Medulla oblongata (tissue), 1 donor: ENCODE measurements around the gene TRIM49D2.
"Not testable (repeated sequence)": the region's sequence is repeated elsewhere in the genome, so short reads cannot be mapped to it uniquely, and the experiment has no call there.

Source experiments
- DNase-seq: peaks from one replicate; pipeline ENCODE4 v3.0.0-alpha.2; 2015; ENCODE audit errors: extremely low spot score

Gene TRIM49D2, protein sequence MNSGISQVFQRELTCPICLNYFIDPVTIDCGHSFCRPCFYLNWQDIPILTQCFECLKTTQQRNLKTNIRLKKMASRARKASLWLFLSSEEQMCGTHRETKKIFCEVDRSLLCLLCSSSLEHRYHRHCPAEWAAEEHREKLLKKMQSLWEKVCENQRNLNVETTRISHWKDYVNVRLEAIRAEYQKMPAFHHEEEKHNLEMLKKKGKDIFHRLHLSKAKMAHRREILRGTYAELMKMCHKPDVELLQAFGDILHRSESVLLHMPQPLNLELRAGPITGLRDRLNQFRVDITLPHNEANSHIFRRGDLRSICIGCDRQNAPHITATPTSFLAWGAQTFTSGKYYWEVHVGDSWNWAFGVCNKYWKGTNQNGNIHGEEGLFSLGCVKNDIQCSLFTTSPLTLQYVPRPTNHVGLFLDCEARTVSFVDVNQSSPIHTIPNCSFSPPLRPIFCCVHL

GRCh38 chr11:89923764-89924163 lies at the start of gene TRIM49D2:
TRIM49D2 (plus strand) TSS chr11:89924064; CDS start chr11:89926762, 2,698 bp downstream.
- DNase-seq = not testable (repeated sequence)

DNA sequence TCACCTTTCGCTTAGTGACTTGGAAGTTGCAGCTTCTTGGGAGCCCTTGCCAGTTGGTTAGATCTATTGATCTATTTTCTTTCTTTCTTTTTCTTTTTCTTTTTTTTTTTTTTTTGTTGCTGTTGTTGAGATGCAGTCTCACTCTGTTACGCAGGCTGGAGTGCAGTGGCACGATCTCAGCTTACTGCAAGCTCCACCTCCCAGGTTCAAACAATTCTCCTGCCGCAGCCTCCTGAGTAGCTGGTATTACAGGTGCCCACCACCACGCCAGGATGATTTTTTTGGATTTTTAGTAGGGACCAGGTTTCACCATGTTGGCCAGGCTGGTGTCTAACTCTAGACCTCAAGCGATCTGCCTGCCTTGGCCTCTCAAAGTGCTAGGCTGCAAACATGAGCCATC lies 46.4 kb upstream of the TRIM49D2 start:
- DNase-seq = not testable (repeated sequence)

DNA sequence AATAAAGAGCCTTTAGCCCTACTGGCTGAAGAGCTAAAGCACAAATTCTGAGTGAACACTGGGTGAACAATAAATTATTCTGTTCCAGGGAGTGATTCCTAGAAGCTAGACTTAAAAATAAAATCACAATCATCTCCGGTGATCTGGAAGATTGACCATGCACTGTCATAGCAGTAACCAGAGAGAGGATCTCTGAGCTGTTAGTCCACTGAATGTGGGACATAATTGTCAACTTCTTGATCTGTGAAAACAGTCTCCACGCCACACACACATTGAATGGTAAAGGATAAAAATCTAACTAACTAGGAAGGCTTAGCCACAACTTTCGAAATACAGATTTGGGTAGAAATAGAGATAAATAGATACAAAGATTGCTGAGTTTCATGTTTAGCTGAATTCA lies 30.6 kb upstream of the TRIM49D2 start:
- DNase-seq = not testable (repeated sequence)

DNA sequence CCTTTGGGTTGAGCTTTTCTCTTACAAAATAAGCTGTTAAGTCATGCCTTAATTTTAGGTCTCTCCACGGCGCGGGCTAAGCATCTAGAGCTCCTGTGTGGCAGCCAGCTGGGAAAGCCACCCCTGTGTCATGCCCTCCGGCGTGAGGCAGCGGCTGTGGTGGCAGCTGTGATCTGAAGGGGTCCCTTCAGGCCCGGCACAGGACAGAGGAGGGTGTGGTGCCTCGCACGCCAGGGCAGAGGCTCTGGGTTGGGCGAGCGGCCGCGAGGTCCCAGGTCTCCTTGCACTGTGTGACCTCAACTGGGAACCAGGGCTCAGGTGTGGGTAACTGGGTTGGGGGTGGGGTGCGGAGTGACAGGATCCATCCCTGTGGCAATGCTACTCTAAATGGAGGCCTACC lies 23.1 kb upstream of the TRIM49D2 start:
- DNase-seq = not testable (repeated sequence)

GRCh38 chr11:89922195-89922660 lies 1.6 kb upstream of the TRIM49D2 start, which contains the start of gene TRIM49D1:
TRIM49D1 (minus strand) TSS chr11:89922245; CDS start chr11:89917710, 4,535 bp downstream.
- peak; percentile 0 for DNase-seq

DNA sequence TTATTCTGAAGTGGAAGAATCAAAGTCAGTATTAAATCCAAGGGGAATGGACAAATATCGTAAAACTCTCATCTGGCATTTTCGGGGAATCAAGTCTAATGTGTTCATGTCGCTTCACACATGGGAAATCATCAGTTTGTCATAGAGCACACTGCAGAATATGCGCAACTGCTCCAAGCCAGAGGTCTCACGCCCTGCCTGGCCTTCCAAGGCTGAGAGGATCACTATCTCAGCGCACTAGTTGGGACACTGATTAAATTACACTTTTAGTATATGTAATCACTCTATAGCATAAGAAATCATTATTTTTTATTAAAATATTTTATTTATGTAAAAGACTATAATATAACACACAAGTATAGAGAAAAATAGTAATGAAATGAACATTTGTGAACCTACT lies 37.0 kb downstream of the TRIM49D2 start:
- not testable (repeated sequence) for DNase-seq

DNA sequence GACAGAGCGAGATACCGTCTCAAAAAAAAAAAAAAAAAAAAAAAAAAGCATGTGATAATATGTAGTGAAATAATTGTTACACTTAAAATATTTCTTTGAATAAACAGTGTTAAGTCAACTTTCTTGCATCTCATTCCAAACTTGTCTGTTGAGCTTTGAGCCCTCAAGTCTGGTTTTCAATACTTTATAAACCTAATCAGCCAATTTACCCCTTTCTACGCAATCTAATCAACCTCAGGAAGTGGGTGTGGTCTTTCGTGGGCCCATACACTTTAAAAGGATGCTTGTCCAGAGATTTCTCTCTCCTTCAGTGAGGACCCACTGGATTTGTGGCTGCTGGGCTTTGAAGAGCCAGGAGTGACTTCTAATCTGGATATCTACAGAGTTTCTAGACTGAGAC lies 41.9 kb downstream of the TRIM49D2 start, which contains the start of gene TRIM64:
TRIM64 (plus strand) TSS at position 301 of the 400 bp plus-strand sequence. CDS start 2,467 bp downstream, outside the sequence.
- not testable (repeated sequence) for DNase-seq
